Body of pancreas (tissue), 4 donors: ENCODE data around the gene CMSS1. TPM values are rescaled to one million over a fixed set of nuclear protein-coding genes. Genes with fewer than 3 reads are reported as not detected.

Source experiments
- ATAC-seq: fragments of 150-250 bp; one replicate; pipeline ENCODE4 v1.9.1; 2016
- DNase-seq, 4 donors: peaks; one replicate each; pipeline ENCODE4 v3.0.0-alpha.2; 2019
- H3K27ac ChIP-seq, 4 donors: fragments of 200-600 bp; sonication (generic); 1 replicate in 3 of 4; 2 replicates in 1 of 4; pipeline versions ENCODE4 v1.5.1 to v1.6.1; 2016 to 2019; ENCODE audit warnings: mild to moderate bottlenecking in 1 of 4, mixed read lengths in 1 of 4, moderate library complexity in 1 of 4
- H3K27me3 ChIP-seq, 2 donors: fragments of 200-600 bp; sonication (generic); one replicate each; pipeline ENCODE4 v1.6.0; 2016; ENCODE audit warnings: mild to moderate bottlenecking in 1 of 2
- H3K36me3 ChIP-seq, 2 donors: fragments of 200-600 bp; sonication (generic); replicated peaks in 1 of 2; 2 replicates each; pipeline ENCODE4 v1.5.1; 2016; ENCODE audit warnings: low read depth in 2 of 2; ENCODE audit not compliant: insufficient read depth in 1 of 2
- H3K4me1 ChIP-seq: fragments of 200-600 bp; sonication (generic); one replicate; pipeline ENCODE4 v1.6.0; 2016
- H3K4me3 ChIP-seq, 2 donors: fragments of 200-600 bp; sonication (generic); 1 replicate in 1 of 2; 2 replicates in 1 of 2; pipeline ENCODE4 v1.5.1; 2016 to 2019
- H3K9me3 ChIP-seq, 3 donors: fragments of 200-600 bp; sonication (generic); 1 replicate in 2 of 3; 2 replicates in 1 of 3; pipeline ENCODE4 v1.5.1; 2016
- CTCF ChIP-seq, 7 experiments: fragments of 450-650 bp in 4 of 7; fragments of 200-600 bp in 3 of 7; sonication (generic) in 3 of 7; IDR thresholded peaks; one replicate each; pipeline ENCODE4 v1.5.1; 2016 to 2019; ENCODE audit warnings: antibody characterized with exemption in 7 of 7
- POLR2A ChIP-seq, 3 donors: fragments of 450-650 bp; IDR thresholded peaks; one replicate each; pipeline ENCODE4 v1.6.1; 2016; ENCODE audit warnings: antibody characterized with exemption in 3 of 3, mild to moderate bottlenecking in 2 of 3
- WGBS, 2 donors: methylation state at CpG; one replicate each; pipeline ENCODE4 v1.1.5; 2017; 5-methylcytosine and 5-hydroxymethylcytosine counted together
- intact Hi-C: fragments of 100-400 bp; cut with DNase I; formaldehyde crosslinking; loops from one replicate; pipeline ENCODE4 v1.15.1; 2023
- total RNA-seq, 2 donors: library from RNA; depleted of rRNA; stranded (reverse); fragments of >200 nt; gene quantifications; one replicate each; pipeline ENCODE4 v1.1.0, GENCODE V29; 2016

Gene CMSS1
- total RNA-seq, 2 donors from 2014 or later: 3.9 to 21.4 TPM

DNA sequence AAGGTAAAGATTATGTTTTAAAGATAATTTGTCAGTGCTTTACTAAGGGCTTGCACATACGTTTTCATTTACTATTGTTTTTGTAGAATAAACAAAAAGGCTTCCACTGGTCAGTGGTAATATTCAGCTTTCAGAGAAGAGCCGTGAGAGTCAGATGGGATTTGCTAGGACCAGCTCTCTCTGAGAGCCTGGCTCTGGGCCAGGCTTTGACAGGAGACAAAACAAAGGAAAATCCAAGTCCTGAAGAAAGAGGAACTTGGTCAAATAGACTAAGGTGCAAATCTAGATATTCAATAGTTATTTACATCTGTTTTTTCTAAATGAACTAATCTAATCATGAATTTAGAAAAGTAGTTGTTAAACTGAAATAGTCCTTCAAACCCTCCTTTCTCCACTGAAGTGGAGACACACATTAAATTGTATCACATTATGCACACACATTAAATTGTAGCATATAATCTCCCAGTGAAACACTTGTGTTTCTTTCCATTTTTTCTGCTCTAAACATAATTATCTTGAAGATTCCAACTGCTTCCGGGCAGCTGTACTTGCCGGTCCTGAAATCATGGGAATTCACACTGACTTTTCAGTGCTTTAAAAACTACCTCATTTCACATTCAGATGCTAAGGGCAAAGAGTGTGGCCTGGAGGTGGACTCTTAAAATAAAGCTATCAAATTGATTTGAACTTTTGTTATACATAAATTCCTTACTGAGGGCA is 351.7 kb downstream of the CMSS1 start:
- WGBS, 2 donors: 64 to 68% methylated on average over 4 of the region's 4 CpGs
- H3K27me3 ChIP-seq: no peaks in the 10 kb centered on the region
- DNase-seq (peak in 1 of 4 donors; percentile 21), ATAC-seq (no peak)
- no peaks in the 10 kb centered on the region for H3K9me3 ChIP-seq
- H3K27ac ChIP-seq: no peak overlapping the region
- no peaks in the 10 kb centered on the region for H3K4me1 ChIP-seq
- H3K4me3 ChIP-seq: no peak overlapping the region
- intact Hi-C loops: no loop called here
- H3K36me3 ChIP-seq: peaks cover 0 to 2% of the 10 kb centered on the region in 2 donors
- TF ChIP-seq POLR2A (IDR thresholded peaks at IDR 0.05) (no peak), CTCF (IDR thresholded peaks at IDR 0.05) (no peak)

DNA sequence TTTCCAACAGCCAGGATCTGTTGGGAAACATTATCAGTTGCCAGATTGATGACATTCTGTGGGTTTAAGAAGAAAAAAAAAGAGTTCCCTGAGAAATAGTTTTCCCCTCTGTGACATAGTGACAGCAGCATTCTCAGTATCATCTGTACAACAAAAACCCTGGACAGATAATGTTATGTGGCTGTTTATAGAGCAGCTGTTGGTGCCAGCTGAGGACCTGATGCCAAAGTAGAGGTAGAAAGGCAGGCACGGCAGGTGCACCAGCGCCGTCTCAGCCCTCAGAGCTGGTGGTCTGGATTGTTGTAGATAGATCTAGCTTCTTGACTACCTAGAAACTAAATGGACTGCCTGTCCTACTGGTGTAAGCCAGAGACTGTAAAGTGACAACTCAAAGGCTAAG is 352.8 kb downstream of the CMSS1 start:
- H3K36me3 ChIP-seq: peaks cover 0 to 2% of the 10 kb centered on the region in 2 donors
- no peaks in the 10 kb centered on the region for H3K4me1 ChIP-seq
- no peak overlapping the region for H3K4me3 ChIP-seq
- H3K27me3 ChIP-seq: no peaks in the 10 kb centered on the region
- H3K9me3 ChIP-seq: no peaks in the 10 kb centered on the region
- DNase-seq (no peak), ATAC-seq (no peak)
- 94 to 96% methylated on average over 3 of the region's 3 CpGs for WGBS, 2 donors
- intact Hi-C loops: no loop called here
- H3K27ac ChIP-seq: no peak overlapping the region
- TF ChIP-seq POLR2A (IDR thresholded peaks at IDR 0.05): no peak
- no peak for TF ChIP-seq CTCF (IDR thresholded peaks at IDR 0.05)

GRCh38 chr3:100171211-100171914 is 353.7 kb downstream of the CMSS1 start:
- Histone ChIP-seq H3K9me3 (no peaks in the 10 kb centered on the region), H3K27ac (no peak overlapping the region), H3K4me3 (no peak overlapping the region), H3K4me1 (no peaks in the 10 kb centered on the region), H3K27me3 (no peaks in the 10 kb centered on the region), H3K36me3 (peaks cover 0 to 2% of the 10 kb centered on the region in 2 donors)
- no peak for DNase-seq
- ATAC-seq: no peak
- 95 to 96% methylated on average over 6 of the region's 6 CpGs for WGBS, 2 donors
- TF ChIP-seq POLR2A (IDR thresholded peaks at IDR 0.05): no peak
- TF ChIP-seq CTCF (IDR thresholded peaks at IDR 0.05): no peak
- intact Hi-C loops: no loop called here

GRCh38 chr3:100173961-100174360 is 356.3 kb downstream of the CMSS1 start:
- Histone ChIP-seq H3K36me3 (no peaks in the 10 kb centered on the region), H3K27ac (no peak overlapping the region), H3K4me1 (no peaks in the 10 kb centered on the region), H3K4me3 (no peak overlapping the region), H3K9me3 (no peaks in the 10 kb centered on the region), H3K27me3 (no peaks in the 10 kb centered on the region)
- intact Hi-C loops: no loop called here
- TF ChIP-seq CTCF (IDR thresholded peaks at IDR 0.05) (no peak), POLR2A (IDR thresholded peaks at IDR 0.05) (no peak)
- no peak for ATAC-seq
- WGBS, 2 donors: 59 to 82% methylated on average over 1 of the region's 1 CpG
- no peak for DNase-seq
